ENCODE data around the gene ANTXR1. TPM values are rescaled to one million over a fixed set of nuclear protein-coding genes. Genes with fewer than 3 reads are reported as not detected.
"Not testable (repeated sequence)": the region's sequence is repeated elsewhere in the genome, so short reads cannot be mapped to it uniquely, and the experiment has no call there.

The ANTXR1 gene
- total RNA-seq, 1 donor from 2014 or later = 43.1 TPM

DNA sequence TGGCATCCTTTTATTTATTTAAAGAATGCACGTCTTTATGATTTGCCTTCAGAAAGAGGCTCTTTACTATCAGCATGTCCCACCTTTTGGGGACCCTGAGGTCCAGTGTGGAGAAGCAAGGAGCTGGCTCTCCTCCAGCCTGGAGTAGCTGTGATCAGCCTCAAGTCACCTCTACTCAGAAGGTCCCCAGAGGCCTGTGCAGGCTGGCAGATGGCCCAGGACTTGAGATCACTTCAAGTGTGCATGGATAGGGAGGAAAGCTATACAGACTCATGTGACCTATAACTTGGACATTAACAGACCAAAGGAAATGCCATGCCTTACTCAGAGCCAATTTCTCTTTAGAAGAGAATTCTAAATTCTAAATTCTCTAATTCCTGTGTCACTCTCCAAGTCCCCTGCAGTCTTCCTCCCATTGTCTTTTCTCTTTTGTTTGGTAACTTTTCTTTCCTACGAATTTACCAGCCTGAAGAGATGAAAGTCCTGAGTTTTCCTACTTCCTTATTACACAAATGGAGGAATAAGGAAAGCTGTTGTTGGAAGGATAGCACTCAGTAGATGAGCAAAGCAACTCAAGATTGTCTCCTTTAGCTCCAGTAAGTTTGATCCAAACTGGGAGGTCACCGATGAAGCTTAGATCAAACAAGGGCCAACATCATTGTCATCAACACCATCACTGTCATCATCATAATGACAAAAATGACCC lies 210.1 kb downstream of the ANTXR1 start:
- DNase-seq (ENCODE audit: extremely low read depth, low read depth, low spot score) = peak; percentile 44

DNA sequence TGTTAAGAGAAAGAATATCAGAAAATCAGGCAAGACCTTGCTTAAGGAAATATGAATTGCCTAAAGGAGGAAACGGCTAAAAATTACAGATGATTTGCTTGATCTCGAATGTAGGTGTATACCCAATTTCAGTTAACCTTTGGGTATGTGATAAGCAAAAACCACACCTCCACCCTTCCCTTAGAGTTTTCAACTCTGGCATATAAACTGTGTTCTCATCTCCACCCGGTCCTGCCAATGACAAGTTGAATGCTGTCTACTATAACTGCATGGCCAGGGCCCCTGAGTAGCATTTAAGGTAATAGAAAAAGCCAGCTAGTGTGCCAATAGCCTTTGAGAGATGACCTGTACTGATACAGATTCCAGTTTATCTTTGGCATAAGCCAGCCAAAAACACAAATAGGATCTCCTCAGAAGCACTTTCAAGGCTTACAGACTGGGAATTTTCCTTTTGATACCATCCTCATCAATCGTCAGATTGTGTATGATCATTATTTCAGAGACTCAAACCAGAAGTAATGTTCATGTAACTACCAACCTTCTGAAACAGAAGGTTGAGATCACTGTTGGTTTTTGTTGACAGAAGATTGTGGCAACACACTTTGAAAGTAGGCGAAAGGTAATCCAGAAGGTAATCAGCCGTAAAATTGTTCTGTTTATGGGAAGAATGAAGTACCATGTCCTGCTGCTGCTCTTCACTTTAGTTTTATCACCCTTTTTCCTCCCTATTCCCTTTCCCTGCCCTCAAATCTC lies 211.0 kb downstream of the ANTXR1 start:
- DNase-seq (ENCODE audit: extremely low read depth, low read depth, low spot score) = no peak

DNA sequence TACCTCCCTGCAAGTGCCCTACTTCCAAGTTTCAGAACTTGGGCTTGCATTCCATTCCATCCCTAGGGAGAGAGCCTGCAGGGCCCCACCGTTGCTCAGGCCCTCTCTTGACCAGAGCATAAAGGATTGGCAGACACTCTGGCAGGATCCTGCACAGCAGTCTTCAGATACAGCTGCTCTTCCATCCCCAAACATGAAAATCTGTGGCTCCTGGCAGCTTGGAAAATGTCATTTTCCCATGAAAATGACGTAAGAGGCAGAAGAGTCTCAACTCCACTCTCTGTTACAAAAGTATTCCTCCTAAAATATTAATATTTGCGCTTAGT lies 211.5 kb downstream of the ANTXR1 start:
- DNase-seq (ENCODE audit: extremely low read depth, low read depth, low spot score) = no peak

DNA sequence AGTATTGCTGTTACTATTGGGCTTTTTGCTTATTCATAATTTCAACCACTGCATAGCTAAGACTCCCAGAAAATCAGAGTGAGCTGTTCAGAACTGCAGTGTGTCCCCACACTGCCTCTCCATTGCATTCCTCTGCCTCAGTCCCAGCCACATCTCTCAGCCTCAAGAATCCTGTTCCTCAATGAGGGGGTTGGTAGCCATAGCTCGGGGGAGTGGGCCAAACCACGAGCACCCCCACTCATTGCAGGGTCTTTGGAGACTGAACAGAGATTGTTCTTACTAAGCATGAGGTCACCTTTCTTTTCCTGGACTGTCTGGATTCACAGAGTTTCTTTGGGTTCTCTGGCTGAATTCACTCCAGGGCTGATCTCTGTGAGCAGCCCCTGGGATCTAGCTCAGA lies 213.0 kb downstream of the ANTXR1 start:
- no peak for DNase-seq (ENCODE audit: extremely low read depth, low read depth, low spot score)

DNA sequence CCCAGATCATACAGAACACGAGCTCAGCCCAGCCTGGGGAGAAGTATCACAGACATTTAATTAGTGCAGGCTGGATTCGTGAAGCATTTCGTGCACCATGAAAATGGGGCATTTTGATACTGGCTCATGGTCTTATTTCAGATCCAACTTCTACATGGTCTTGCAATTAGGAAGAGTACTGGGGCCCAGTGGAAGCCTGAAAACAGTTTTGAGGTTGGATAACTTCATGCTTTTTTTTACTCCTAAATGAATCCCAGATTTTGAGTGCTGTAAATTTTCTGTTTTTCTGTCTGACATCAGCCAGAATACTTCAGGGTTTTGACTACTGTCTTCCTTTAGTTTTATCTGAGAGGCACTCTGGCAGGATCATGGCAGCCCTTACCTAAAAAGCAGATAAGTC lies 213.9 kb downstream of the ANTXR1 start:
- no peak for DNase-seq (ENCODE audit: extremely low read depth, low read depth, low spot score)

DNA sequence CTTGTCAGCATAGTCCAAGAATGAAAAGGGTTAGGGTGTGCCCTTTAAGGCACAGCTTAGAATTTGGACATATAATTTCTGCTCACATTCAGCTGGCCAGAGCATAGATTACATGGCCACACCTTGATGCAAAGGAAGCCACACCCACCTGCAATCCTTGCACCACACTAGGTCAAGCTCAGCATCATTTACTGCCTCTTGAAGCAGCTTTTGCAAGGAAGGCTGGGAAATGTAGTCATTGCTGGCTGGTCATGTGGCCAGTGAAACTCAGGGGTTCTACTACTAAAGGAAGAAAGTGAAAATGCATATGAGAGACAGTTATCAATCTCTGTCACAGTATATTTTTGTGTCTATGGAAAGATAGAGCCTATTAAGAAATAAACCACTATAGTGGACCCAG lies 214.7 kb downstream of the ANTXR1 start:
- no peak for DNase-seq (ENCODE audit: extremely low read depth, low read depth, low spot score)

DNA sequence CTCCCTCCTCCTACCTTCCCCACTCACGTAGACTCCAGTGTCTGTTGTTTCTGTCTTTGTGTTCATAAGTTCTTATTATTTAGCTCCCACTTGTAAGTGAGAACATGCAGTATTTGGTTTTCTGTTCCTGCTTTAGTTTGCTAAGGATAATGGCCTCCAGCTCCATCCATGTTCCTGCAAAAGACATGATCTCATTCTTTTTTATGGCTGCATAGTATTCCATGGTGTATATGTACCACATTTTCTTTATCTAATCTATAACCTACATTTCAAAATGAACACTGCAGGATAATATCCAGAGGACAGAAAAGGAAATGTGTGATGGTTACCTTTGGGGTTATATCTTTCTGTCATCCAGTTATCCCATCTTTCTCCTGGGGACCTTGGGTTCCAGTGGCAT lies 218.0 kb downstream of the ANTXR1 start:
- DNase-seq (ENCODE audit: extremely low read depth, low read depth, low spot score) = not testable (repeated sequence)

DNA sequence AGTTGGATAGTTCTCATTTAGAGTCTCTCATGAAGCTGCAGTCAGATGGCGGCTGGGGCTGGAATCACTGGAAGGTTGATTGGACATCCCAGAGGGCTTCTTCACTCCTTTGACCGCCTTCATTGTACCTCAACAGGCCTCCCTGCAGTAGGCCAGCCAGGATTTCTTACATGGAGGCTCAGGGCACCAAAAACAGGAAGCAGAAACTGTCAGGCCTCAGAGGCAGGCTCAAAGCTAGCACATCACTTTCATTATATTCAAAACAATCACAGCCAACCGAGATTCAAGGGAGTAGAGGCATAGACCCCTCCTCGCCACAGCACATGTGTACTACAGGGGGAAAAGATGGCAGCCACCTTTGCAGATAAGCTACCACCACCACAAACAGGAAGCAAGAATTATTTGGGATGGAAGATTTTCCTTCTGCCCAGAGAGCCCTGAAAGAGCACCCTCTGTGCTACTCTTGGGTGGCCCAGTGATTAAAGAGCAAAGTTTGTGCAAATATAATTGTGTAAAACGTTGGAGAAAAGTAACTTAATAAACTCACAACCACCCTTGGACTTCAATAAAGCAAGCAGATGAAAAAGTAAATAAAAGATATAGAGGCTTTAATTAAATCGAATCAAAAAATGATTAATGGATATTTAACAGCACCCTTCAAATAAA lies 218.8 kb downstream of the ANTXR1 start:
- no peak for DNase-seq (ENCODE audit: extremely low read depth, low read depth, low spot score)

DNA sequence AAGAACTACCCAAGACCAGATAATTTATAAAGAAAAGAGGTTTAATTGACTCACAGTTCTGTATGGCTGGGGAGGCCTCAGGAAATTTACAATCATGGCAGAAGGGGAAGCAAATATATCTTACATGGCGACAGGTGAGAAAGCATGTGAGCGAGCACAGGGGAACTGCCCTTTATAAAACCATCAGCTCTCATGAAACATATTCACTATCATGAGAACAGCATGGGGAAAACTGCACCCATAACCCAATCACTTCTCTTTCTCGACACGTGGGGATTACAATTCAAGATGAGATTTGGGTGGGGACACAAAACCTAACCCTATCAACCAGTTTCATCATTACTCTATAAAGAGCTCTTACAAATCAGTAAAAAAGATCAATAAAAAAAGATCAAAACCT lies 222.9 kb downstream of the ANTXR1 start:
- DNase-seq (ENCODE audit: extremely low read depth, low read depth, low spot score) = not testable (repeated sequence)

DNA sequence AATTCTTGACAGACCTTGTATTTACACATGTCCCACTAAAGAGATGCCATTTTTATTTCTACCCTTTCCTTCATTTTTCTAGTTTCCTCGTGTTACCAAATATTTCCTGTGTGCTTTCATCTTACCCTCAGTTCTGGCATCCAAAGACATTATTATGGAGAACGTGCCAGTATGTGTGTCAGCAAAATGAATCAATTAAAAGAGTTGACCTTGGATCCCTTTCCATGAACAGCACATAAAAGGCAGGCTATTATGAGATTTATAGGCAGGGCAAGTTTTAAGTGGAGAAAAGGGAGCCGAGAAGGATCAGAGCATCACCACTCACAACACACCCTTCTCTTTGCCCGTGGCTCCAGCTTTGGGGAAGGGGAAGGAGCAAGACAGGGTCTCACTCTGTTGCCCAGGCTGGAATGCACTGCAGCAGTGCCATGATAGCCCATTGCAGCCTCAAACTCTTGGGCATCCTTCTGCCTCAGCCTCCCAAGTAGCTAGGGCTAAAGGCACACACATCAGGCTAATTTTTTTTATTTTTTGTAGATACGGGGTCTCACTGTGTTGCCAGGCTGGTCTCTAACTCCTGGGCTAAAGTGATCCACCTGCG lies 224.2 kb downstream of the ANTXR1 start:
- no peak for DNase-seq (ENCODE audit: extremely low read depth, low read depth, low spot score)

DNA sequence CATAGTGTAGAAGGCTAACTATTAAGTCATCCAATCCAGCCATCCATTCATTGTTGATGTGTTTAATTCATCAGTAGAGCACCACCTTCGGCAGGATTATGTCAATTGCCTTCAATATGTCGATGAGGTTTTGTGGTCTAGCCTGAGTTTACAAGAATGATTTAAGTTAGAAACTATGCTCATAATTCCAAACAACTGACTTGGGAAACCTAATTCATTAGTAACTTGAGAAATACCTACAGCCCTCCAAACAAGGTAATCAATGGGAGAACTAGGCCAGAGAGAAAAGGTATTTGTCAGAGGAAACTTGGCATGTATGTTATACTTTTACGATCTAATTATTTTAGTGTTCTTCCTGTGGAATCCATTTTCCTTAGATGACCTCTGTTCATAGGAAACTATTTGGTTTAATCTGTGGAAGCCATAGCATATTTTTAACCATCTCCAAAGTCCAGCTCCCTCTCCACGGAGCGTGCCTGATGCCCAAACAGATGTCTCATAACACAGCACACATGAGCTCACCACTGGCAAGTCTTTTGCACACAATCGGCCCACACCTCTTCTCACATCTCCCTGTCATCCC lies 225.6 kb downstream of the ANTXR1 start:
- no peak for DNase-seq (ENCODE audit: extremely low read depth, low read depth, low spot score)

DNA sequence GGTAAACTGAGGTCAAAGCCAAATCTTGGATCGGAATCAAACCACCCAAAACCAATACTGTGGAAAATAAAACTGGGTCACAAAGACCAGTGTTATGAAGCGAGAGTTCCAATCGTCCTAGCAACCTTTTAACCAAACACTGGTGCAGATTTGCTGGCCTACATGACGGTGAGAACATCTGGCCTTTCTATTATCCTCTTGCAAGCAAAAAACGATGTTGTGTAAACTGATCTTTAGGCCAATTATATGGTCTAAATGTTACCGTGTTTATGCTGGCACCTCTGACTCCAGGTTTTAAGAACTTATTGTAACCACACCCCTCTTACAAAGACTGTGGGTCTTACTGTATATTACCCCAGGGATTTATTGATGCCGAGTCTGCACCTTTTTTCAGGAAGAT lies 228.1 kb downstream of the ANTXR1 start:
- no peak for DNase-seq (ENCODE audit: extremely low read depth, low read depth, low spot score)

DNA sequence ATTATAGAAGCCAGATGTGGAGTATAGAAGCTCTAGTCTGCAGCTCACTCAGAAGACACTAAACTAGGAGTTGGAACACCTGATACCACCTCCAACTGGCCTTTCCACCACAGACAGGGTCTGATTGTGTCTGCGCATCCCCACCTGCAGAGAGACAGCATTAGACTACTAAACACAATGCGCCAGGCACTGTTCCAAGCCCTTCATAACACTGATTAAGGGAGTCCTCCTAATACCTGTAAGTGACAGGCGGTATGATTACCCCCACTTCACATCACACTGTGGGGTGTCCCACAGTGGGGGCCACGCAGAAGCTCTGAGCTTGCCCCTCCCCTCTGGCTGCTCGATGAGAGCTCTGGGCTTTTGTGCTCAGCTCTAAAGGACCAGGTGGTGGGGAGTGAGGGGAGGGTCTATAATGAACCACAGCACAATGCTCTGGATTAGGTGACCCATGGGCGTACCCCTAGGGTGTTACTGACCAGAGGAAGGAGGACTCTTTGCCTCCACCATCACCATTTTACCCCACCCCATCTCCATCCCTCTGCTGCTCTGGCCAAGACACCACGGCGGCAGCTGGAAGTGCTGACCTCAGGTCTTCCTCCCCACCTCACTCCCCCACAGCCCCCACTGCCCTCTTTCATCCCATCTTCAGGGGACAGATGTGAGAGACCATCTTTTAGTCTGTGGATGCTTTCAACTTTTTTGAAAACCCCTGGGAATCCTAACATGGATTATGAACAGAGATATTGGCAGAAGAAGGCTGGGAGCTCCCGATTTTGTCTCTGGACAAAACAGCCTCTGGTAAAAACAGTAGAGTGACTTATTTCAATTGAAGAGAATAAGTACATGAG lies 228.9 kb downstream of the ANTXR1 start:
- no peak for DNase-seq (ENCODE audit: extremely low read depth, low read depth, low spot score)

DNA sequence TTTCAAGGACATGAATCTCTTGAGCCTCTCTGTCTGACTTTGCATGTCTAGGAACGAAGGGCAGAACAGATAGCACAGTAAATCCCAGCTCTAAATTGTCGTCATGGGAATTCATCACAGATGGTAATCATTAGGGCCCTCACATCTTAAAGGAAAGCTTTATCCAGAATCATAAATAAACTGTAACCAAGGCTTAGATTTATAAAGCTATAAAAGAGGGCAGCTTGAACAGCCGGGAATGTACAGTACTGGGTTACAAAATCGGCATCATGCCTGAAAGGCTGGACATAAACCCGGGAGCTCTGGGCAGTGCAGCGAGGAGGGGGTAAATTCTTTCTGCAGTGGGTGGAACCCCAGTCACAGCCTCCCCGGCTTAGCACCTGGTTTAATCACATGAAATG lies 229.7 kb downstream of the ANTXR1 start:
- no peak for DNase-seq (ENCODE audit: extremely low read depth, low read depth, low spot score)

DNA sequence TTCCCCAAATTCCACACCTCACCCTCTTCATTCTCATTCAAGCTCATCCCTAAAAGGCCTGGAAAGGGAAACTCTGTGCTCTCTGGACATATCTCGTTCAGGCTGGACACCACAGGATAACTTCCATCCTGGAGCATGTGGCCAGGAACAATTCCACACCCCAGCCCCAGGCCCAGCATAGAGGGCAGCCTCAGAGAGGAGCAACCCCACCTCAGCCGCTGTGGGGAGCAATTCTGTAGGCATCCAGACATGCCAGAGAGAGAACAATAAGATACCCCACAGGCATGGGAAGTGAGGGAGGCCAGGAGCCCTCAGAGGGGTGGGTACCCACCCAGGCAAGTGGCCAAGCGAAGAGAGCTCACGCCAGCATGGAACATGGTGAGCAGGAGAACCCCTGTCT lies 230.7 kb downstream of the ANTXR1 start:
- DNase-seq (ENCODE audit: extremely low read depth, low read depth, low spot score) = no peak

DNA sequence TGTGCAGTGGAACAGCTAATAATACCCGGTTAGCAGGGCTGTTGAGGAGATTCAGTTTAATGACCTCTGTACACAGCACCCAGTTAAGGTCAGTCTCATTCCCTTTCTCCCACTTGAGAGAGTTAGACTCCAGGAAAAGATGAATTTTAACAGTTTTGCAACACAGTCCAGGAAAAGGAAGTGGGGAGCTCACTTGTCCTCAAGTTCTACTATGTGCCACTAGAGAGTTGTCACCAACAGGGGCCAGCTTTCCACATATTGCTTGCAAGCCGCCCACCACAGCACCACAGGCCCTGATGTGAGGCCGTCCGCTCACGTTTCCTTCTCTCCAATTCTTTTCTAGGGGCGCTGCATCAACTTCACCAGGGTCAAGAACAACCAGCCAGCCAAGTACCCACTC lies 231.9 kb downstream of the ANTXR1 start:
- DNase-seq (ENCODE audit: extremely low read depth, low read depth, low spot score) = no peak

DNA sequence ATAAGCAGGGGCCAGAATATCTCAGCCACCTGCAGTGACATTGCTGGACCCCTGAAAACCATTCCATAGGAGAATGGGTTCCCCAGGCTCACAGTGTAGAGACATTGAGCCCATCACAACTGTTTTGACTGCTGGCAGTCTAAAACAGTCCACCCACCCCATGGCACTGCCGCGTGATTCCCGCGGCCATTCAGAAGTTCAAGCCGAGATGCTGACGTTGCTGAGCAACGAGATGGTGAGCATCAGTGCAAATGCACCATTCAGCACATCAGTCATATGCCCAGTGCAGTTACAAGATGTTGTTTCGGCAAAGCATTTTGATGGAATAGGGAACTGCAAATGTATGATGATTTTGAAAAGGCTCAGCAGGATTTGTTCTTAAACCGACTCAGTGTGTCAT lies 234.6 kb downstream of the ANTXR1 start:
- no peak for DNase-seq (ENCODE audit: extremely low read depth, low read depth, low spot score)

DNA sequence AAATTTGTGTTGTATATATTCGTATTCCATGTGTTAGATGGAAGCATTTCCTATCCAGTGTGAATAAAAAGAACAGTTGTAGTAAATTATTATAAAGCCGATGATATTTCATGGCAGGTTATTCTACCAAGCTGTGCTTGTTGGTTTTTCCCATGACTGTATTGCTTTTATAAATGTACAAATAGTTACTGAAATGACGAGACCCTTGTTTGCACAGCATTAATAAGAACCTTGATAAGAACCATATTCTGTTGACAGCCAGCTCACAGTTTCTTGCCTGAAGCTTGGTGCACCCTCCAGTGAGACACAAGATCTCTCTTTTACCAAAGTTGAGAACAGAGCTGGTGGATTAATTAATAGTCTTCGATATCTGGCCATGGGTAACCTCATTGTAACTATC lies 235.3 kb downstream of the ANTXR1 start:
- DNase-seq (ENCODE audit: extremely low read depth, low read depth, low spot score) = no peak

DNA sequence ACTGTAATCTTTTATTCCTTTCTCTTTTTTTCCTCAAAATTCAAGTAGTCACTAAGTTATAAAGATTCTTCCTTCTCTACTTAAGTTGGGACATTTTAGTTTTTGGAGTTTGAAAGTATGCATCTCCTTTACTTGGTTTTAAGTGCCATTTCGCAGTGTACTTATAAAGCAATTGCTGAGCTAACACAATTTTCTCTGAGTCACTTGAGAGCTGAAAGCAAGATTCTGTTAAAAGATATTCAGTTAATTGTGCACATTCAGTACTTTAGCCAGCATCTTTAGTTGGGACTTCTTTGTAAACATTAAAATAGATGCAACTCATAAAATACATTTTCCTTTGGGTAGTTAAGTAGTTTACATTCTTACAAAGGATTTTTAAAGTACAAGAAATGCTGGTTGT lies 238.0 kb downstream of the ANTXR1 start:
- no peak for DNase-seq (ENCODE audit: extremely low read depth, low read depth, low spot score)

DNA sequence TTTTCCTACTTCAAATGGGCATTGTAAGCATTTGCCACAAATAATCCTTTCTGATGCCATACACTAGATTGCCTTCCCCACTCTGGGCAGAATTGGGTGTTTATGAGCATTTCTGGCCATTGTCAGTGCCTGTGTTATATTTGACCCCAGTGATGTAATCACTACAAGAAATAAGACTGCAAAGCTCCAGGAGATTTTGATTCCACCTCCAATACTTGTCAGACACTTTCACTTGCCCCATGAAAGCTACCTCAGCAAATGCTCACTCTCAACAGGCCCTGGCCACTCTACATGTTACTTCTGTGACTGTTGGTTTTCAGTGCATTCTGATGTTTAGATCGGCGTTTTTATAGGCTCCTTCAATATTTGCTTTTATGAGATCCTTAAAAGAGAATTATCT lies 239.0 kb downstream of the ANTXR1 start:
- no peak for DNase-seq (ENCODE audit: extremely low read depth, low read depth, low spot score)
